CD4-positive, alpha-beta memory T cell (primary cell): ENCODE measurements around the gene EYS. TPM values are rescaled to one million over a fixed set of nuclear protein-coding genes. Genes with fewer than 3 reads are reported as not detected.

Experiments
- CTCF ChIA-PET: fragments of 350-600 bp; sonication (Branson Sonifier 250); formaldehyde crosslinking; loops from one replicate; lab custom pipeline; 2021; ENCODE audit warnings: inconsistent platforms; ENCODE audit not compliant: partially characterized antibody; lab: Charles Lee
- POLR2A ChIA-PET: fragments of 350-600 bp; sonication (Branson Sonifier 250); formaldehyde crosslinking; loops from one replicate; lab custom pipeline; 2021; ENCODE audit not compliant: partially characterized antibody; lab: Charles Lee
- DNase-seq, 5 donors: peaks; one replicate each; pipeline versions ENCODE4 v3.0.0 to v3.0.0-alpha.2; 2020 to 2022; ENCODE audit warnings: mixed read lengths in 1 of 5
- H3K27ac ChIP-seq: one replicate; pipeline ENCODE4 v1.7.0; 2013; ENCODE audit warnings: low read depth, low read length
- H3K27me3 ChIP-seq: 2 replicates; pipeline ENCODE4 v1.7.0; 2013; ENCODE audit warnings: mild to moderate bottlenecking, low read length, moderate library complexity; ENCODE audit not compliant: insufficient read depth
- H3K36me3 ChIP-seq: 2 replicates; pipeline ENCODE4 v1.7.0; 2013; ENCODE audit warnings: mild to moderate bottlenecking, low read length, moderate library complexity; ENCODE audit not compliant: insufficient read depth
- H3K4me1 ChIP-seq: 2 replicates; pipeline ENCODE4 v1.7.0; 2013; ENCODE audit warnings: mild to moderate bottlenecking, low read length, moderate library complexity; ENCODE audit not compliant: insufficient read depth
- H3K4me3 ChIP-seq, 2 donors: one replicate each; pipeline ENCODE4 v1.7.0; 2013; ENCODE audit warnings: low read length in 2 of 2, mild to moderate bottlenecking in 1 of 2
- H3K9me3 ChIP-seq, 2 donors: one replicate each; pipeline ENCODE4 v1.7.0; 2013; ENCODE audit warnings: low read length in 2 of 2, control low read depth in 1 of 2; ENCODE audit not compliant: control insufficient read depth in 1 of 2
- H3K27ac Mint-ChIP-seq, 7 donors: one replicate each; pipeline ENCODE4 v1.8.0; 2020 to 2021; ENCODE audit warnings: mixed read lengths in 7 of 7, mild to moderate bottlenecking in 6 of 7, inconsistent platforms in 3 of 7, moderate library complexity in 3 of 7
- H3K27me3 Mint-ChIP-seq, 2 donors: one replicate each; pipeline ENCODE4 v1.8.0; 2020 to 2021; ENCODE audit warnings: mixed read lengths in 2 of 2
- H3K36me3 Mint-ChIP-seq, 2 donors: one replicate each; pipeline ENCODE4 v1.8.0; 2020 to 2021; ENCODE audit warnings: mixed read lengths in 2 of 2, inconsistent platforms in 1 of 2, mild to moderate bottlenecking in 1 of 2
- H3K4me1 Mint-ChIP-seq, 4 donors: one replicate each; pipeline ENCODE4 v1.8.0; 2020 to 2021; ENCODE audit warnings: mixed read lengths in 4 of 4, mild to moderate bottlenecking in 1 of 4
- H3K4me3 Mint-ChIP-seq, 8 donors: one replicate each; pipeline ENCODE4 v1.8.0; 2020 to 2021; ENCODE audit warnings: mixed read lengths in 8 of 8, mild to moderate bottlenecking in 7 of 8, moderate library complexity in 6 of 8, inconsistent platforms in 3 of 8
- H3K9me3 Mint-ChIP-seq, 8 donors: one replicate each; pipeline ENCODE4 v1.8.0; 2020 to 2021; ENCODE audit warnings: mixed read lengths in 8 of 8, mild to moderate bottlenecking in 5 of 8, inconsistent platforms in 3 of 8, moderate library complexity in 1 of 8
- intact Hi-C: fragments of 100-400 bp; cut with micrococcal nuclease; formaldehyde crosslinking; loops from one replicate; pipeline ENCODE4 v1.15.1; 2023
- polyA plus RNA-seq, 2 donors: library from polyadenylated mRNA; unstranded; fragments of 300-500 nt; fragmentation: Illumina TruSeq; gene quantifications; one replicate each; pipeline ENCODE4 v1.2.3, GENCODE V29; 2021
- total RNA-seq, 2 experiments: library from RNA; stranded (reverse); gene quantifications; one replicate each; pipeline ENCODE4 v1.2.3, GENCODE V29; 2021

The EYS gene
- total and polyA plus RNA-seq, 4 experiments from 2014 or later: 0.17 to 0.20 TPM; not detected in 2

DNA sequence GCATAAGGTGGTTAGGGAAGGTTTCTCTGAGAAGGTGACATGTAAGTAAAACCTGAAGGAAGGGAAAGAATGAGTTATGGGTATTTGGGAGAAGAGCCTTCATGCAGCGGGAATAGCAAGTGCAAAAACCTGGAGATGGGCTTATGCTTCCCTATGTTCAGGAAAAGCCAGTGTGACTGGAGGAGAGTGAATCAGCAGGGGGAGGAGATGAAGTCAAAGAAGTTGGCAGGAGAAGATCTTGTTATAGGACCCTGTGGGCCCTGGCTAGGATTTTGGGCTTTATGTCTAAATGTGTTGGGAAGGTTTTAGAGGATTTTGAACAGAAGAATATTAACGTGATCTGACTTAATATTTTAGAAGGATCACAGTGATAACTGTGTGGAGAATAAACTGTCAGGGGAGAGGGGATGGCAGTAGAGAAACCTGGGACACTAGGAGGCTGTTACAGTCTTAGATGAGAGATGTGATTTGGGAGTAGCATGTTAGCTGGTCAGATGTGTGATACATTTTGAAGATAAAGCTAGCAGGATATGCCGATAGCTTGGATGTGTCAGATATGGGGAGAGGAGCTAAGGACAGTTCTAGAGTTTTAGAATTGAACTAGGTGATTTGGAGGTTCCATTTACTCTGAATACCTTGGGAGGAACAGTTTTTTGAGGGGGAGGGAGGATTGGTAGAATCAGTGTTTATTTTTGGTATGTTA lies 2030.5 kb downstream of the EYS start:
- intact Hi-C loops: no loop called here
- no peak overlapping the region for H3K4me3 ChIP-seq
- H3K9me3 ChIP-seq: no peaks in the 10 kb centered on the region
- peaks cover 11% of the 10 kb centered on the region for H3K36me3 ChIP-seq
- no peaks in the 10 kb centered on the region for H3K27me3 ChIP-seq
- ChIA-PET POLR2A (no interaction called here), CTCF (interaction anchor here (0.7 kb wide), 1 partner anchor 76 kb away, joined by 3 read pairs; no protein-coding TSS in a partner anchor)
- no peak overlapping the region for H3K27ac ChIP-seq
- Mint-ChIP-seq H3K27me3 (no peaks in the 10 kb centered on the region), H3K27ac (no peak overlapping the region), H3K4me1 (peaks cover 33 to 38% (median 35%) of the 10 kb centered on the region in 4 donors), H3K36me3 (peaks cover 20 to 29% of the 10 kb centered on the region in 2 donors), H3K9me3 (no peaks in the 10 kb centered on the region), H3K4me3 (no peak overlapping the region)
- no peak for DNase-seq
- H3K4me1 ChIP-seq: peaks cover 77% of the 10 kb centered on the region

DNA sequence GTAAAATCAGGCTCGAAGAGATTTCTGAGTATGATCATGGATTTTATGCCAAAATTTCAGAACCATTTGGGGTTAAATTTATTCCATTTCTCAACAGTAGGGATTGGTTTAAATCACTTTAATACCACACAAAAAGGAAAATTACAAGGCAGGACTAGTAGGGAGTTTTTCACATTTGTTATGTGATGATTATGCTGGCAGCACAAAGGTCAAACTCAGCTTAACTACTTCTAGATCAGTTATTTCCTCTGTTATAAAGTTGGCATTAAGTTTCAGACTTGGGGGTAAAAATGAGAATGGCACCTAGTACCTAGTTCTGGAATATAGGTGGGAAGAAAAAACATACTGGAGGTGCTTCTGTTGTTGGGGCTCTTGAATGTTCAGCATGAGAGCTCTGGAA lies 2031.9 kb downstream of the EYS start:
- intact Hi-C loops: no loop called here
- CTCF ChIA-PET: interaction anchor here (0.7 to 1.0 kb wide), 2 partner anchors 11 to 77 kb away, joined by 3 read pairs; no protein-coding TSS in a partner anchor
- no peak overlapping the region for H3K27ac ChIP-seq
- H3K4me1 Mint-ChIP-seq: peaks cover 27 to 39% (median 33%) of the 10 kb centered on the region in 4 donors
- no peak overlapping the region for H3K4me3 ChIP-seq
- H3K36me3 ChIP-seq: peaks cover 4% of the 10 kb centered on the region
- peaks cover 72% of the 10 kb centered on the region for H3K4me1 ChIP-seq
- no peaks in the 10 kb centered on the region for H3K27me3 Mint-ChIP-seq
- no peak overlapping the region for H3K27ac Mint-ChIP-seq
- POLR2A ChIA-PET: no interaction called here
- no peak for DNase-seq
- no peaks in the 10 kb centered on the region for H3K27me3 ChIP-seq
- peaks cover 11 to 23% of the 10 kb centered on the region in 2 donors for H3K36me3 Mint-ChIP-seq
- no peaks in the 10 kb centered on the region for H3K9me3 Mint-ChIP-seq
- H3K9me3 ChIP-seq: no peaks in the 10 kb centered on the region
- H3K4me3 Mint-ChIP-seq: no peak overlapping the region

DNA sequence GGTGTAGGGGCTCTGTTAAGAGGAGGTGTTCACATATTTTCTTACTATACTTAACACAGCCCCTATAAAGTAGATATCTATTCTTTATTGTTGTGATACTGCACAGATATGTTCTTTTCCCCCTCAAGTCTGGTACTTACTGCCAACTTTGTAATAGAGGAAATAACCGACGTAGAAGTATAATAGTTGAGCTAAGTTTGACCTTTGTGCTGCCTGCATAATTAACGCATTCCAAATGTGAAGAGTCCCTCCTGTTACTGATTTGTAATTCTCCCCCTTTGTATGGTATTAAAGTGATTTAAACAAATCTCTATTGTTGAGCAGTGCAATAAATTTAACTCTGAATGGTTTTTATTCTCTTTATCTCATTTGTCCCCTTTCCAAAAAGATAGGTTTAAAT lies 2032.4 kb downstream of the EYS start:
- POLR2A ChIA-PET: no interaction called here
- peaks cover 4% of the 10 kb centered on the region for H3K36me3 ChIP-seq
- Mint-ChIP-seq H3K27ac (no peak overlapping the region), H3K4me1 (peaks cover 26 to 39% (median 33%) of the 10 kb centered on the region in 4 donors), H3K27me3 (no peaks in the 10 kb centered on the region), H3K9me3 (no peaks in the 10 kb centered on the region), H3K36me3 (peaks cover 7 to 21% of the 10 kb centered on the region in 2 donors), H3K4me3 (no peak overlapping the region)
- CTCF ChIA-PET: interaction anchor here (1.0 kb wide), 1 partner anchor 76 kb away, joined by 3 read pairs; no protein-coding TSS in a partner anchor
- H3K27ac ChIP-seq: no peak overlapping the region
- intact Hi-C loops: no loop called here
- H3K9me3 ChIP-seq: no peaks in the 10 kb centered on the region
- H3K4me3 ChIP-seq: no peak overlapping the region
- no peak for DNase-seq
- H3K4me1 ChIP-seq: peaks cover 67% of the 10 kb centered on the region
- H3K27me3 ChIP-seq: no peaks in the 10 kb centered on the region

DNA sequence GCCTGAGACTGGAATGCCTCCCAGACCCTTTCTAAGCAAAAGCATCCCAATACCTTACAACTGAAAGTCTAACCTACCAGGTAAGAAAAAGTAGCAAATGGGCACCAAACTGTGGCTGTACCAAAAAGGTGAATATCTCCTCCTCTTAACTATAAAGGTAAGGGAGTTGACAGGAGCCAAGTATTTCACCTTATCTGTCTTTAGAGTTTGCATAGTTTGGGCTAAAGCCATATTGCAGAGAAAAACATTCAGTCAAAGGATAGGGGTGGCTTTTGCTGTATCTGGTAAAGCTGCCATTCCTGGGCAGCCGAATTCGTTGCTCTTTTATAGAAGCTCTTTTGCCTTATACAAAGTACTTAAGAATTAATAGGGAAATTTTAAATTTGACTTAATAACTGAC lies 2033.3 kb downstream of the EYS start:
- CTCF ChIA-PET: interaction anchor here (1.0 to 2.3 kb wide), 2 partner anchors 10 to 18 kb away, joined by 4 to 5 read pairs; no protein-coding TSS in a partner anchor
- peaks cover 25 to 35% (median 31%) of the 10 kb centered on the region in 4 donors for H3K4me1 Mint-ChIP-seq
- no peak overlapping the region for H3K27ac ChIP-seq
- H3K4me3 ChIP-seq: no peak overlapping the region
- H3K9me3 ChIP-seq: no peaks in the 10 kb centered on the region
- H3K36me3 ChIP-seq: peaks cover 4% of the 10 kb centered on the region
- H3K27ac Mint-ChIP-seq: no peak overlapping the region
- H3K9me3 Mint-ChIP-seq: no peaks in the 10 kb centered on the region
- intact Hi-C loops: no loop called here
- POLR2A ChIA-PET: interaction anchor here (0.9 kb wide), 1 partner anchor 38 kb away, joined by 3 read pairs; the partner anchor contains the start of gene PHF3
- DNase-seq: no peak
- no peaks in the 10 kb centered on the region for H3K27me3 Mint-ChIP-seq
- peaks cover 66% of the 10 kb centered on the region for H3K4me1 ChIP-seq
- peaks cover 3 to 14% of the 10 kb centered on the region in 2 donors for H3K36me3 Mint-ChIP-seq
- no peaks in the 10 kb centered on the region for H3K27me3 ChIP-seq
- H3K4me3 Mint-ChIP-seq: no peak overlapping the region

DNA sequence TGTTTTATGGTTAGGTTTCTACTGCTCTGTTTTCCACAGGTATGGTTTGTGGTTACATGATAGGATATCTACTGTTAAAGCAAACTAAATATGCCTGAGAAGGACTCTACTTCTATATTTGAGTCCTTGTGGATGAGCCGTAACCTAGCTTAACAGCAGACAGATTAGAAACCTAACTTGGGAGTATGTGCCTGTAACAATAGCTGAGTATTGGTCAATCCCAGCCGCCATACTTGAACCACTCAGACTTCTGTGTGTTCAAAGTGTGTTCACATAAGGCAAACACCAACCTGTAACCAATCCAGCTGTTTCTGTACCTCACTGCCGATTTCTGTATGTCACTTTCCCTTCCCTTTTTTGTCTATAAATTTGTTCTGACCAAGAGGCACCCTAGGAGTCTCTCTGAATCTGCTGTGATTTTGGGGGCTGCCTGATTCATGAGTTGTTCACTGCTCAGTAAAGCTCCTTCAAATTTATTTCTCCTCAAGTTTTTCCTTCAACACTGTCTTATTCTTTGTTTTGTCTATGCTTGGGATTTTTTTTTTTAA lies 2034.4 kb downstream of the EYS start:
- Mint-ChIP-seq H3K4me1 (peaks cover 26 to 38% (median 33%) of the 10 kb centered on the region in 4 donors), H3K9me3 (no peaks in the 10 kb centered on the region), H3K36me3 (peaks cover 5 to 13% of the 10 kb centered on the region in 2 donors), H3K27ac (peak overlapping the region in 1 of 7 donors; percentile 4), H3K4me3 (peak overlapping the region in 3 of 8 donors; percentile 2 to 39 (median 6)), H3K27me3 (no peaks in the 10 kb centered on the region)
- Histone ChIP-seq H3K27me3 (no peaks in the 10 kb centered on the region), H3K4me1 (peaks cover 63% of the 10 kb centered on the region), H3K36me3 (peaks cover 4% of the 10 kb centered on the region), H3K27ac (no peak overlapping the region), H3K9me3 (no peaks in the 10 kb centered on the region), H3K4me3 (no peak overlapping the region)
- intact Hi-C loops: no loop called here
- ChIA-PET CTCF (interaction anchor here (1.0 to 2.3 kb wide), 2 partner anchors 9 to 19 kb away, joined by 4 to 5 read pairs; no protein-coding TSS in a partner anchor), POLR2A (interaction anchor here (0.9 kb wide), 1 partner anchor 37 kb away, joined by 3 read pairs; the partner anchor contains the start of gene PHF3)
- no peak for DNase-seq

DNA sequence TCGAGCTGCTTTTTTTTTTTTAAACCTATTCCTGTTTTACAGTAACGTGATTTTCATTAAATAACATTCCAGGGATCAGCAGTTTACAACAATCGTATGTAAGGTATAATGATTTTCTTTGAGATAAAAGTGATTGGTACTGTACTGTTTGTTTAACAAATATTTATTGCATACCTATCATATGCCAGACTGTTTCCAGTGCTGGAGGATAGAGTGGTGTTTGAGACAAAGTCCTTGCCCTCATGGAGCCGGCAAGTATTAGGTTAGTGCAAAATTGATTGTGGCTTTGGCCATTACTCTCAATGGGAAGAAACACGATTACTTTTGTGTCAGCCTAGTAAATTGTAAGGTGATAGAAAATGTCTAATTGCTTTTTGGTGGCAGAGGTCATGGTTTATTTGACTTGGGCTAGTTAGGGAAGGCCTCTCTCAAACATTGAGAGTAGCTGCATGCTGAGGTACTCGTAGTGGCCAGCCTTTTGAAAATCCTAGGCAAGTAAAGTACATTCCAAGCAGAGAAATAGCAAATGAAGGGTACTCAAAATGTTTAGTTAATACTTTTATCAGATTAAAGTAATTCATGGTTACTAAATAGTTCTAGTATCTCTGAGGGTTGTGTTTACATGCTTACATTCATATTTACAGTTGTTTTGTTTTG lies 2035.8 kb downstream of the EYS start:
- no peak overlapping the region for H3K27ac ChIP-seq
- intact Hi-C loops: no loop called here
- Mint-ChIP-seq H3K27ac (peak overlapping the region in 1 of 7 donors; percentile 58), H3K4me1 (peaks cover 31 to 50% (median 39%) of the 10 kb centered on the region in 4 donors), H3K9me3 (no peaks in the 10 kb centered on the region), H3K4me3 (peak overlapping the region in 2 of 8 donors; percentile 12 to 28), H3K36me3 (peaks cover 6 to 13% of the 10 kb centered on the region in 2 donors), H3K27me3 (no peaks in the 10 kb centered on the region)
- CTCF ChIA-PET: no interaction called here
- peaks cover 4% of the 10 kb centered on the region for H3K36me3 ChIP-seq
- peaks cover 53% of the 10 kb centered on the region for H3K4me1 ChIP-seq
- no peak for DNase-seq
- no peaks in the 10 kb centered on the region for H3K27me3 ChIP-seq
- H3K9me3 ChIP-seq: no peaks in the 10 kb centered on the region
- POLR2A ChIA-PET: no interaction called here
- H3K4me3 ChIP-seq: no peak overlapping the region
